Panc1 (cell line): ENCODE results near the gene SAMD4B. TPM values are rescaled to one million over a fixed set of nuclear protein-coding genes. Genes with fewer than 3 reads are reported as not detected.
A peak's percentile ranks its signal among the peaks of the same experiment; 100 is the strongest.

ENCODE experiments used
- ATAC-seq: fragments of 200-7000 bp; cut with Tn5 transposase; 2 replicates; pipeline ENCODE4 v1.9.1; 2020; ENCODE audit warnings: mild to moderate bottlenecking, moderate library complexity
- BruUV-seq: library from RNA; stranded (reverse); fragments of 400-500 nt; replicated peaks from 2 replicates; lab custom pipeline; 2021; lab: Mats Ljungman, UMichigan
- CTCF ChIA-PET: fragments of 300-600 bp; sonication (Branson Sonifier 250); formaldehyde crosslinking; loops from one replicate; lab custom pipeline; 2022; ENCODE audit warnings: antibody characterized with exemption; lab: Charles Lee
- POLR2A ChIA-PET: fragments of 300-600 bp; sonication (Branson Sonifier 250); formaldehyde crosslinking; loops from one replicate; lab custom pipeline; 2022; ENCODE audit warnings: antibody characterized with exemption; lab: Charles Lee
- DNase-seq: peaks from one replicate; pipeline ENCODE4 v3.0.0-alpha.2; 2010; ENCODE audit warnings: low read depth, low spot score
- H3K27ac ChIP-seq: 2 replicates; pipeline ENCODE4 v1.5.1; 2011; ENCODE audit warnings: mild to moderate bottlenecking, low read length, inconsistent platforms
- H3K27me3 ChIP-seq: fragments of 200-500 bp; sonication (Bioruptor generic); 2 replicates; pipeline ENCODE4 v1.6.0; 2014; ENCODE audit warnings: low read length, inconsistent platforms; ENCODE audit not compliant: control insufficient read depth, insufficient read depth
- H3K36me3 ChIP-seq: fragments of 200-500 bp; sonication (Bioruptor generic); 2 replicates; pipeline ENCODE4 v1.5.1; 2014; ENCODE audit warnings: inconsistent platforms, mild to moderate bottlenecking, low read length, moderate library complexity; ENCODE audit not compliant: control insufficient read depth, insufficient read depth
- H3K4me1 ChIP-seq: 2 replicates; pipeline ENCODE4 v1.5.1; 2011; ENCODE audit warnings: inconsistent platforms, mild to moderate bottlenecking, low read length, moderate library complexity; ENCODE audit not compliant: control insufficient read depth, insufficient read depth
- H3K4me3 ChIP-seq, 2 experiments: 2 replicates each; pipeline ENCODE4 v1.5.1; 2011 to 2012; ENCODE audit warnings: low read depth in 2 of 2, low read length in 2 of 2, mild to moderate bottlenecking in 2 of 2, inconsistent platforms in 1 of 2, moderate library complexity in 1 of 2
- H3K9me3 ChIP-seq: fragments of 200-500 bp; sonication (Bioruptor generic); 2 replicates; pipeline ENCODE4 v1.5.1; 2014; ENCODE audit warnings: low read depth, mild to moderate bottlenecking, inconsistent platforms, low read length, moderate library complexity; ENCODE audit not compliant: control insufficient read depth, insufficient read depth
- POLR2AphosphoS5 ChIP-seq: IDR thresholded peaks from 2 replicates; pipeline ENCODE4 v1.6.1; 2012; ENCODE audit warnings: mild to moderate bottlenecking, low read depth, low read length, moderate library complexity
- REST ChIP-seq, 2 experiments: IDR thresholded peaks; 2 replicates each; pipeline ENCODE4 v1.6.1; 2011 to 2012; ENCODE audit warnings: low read depth in 2 of 2, control low read depth in 1 of 2, low read length in 1 of 2, mild to moderate bottlenecking in 1 of 2, moderate library complexity in 1 of 2; ENCODE audit not compliant: insufficient read depth in 1 of 2
- SIN3A ChIP-seq: IDR thresholded peaks from 2 replicates; pipeline ENCODE4 v1.6.1; 2012; ENCODE audit warnings: low read depth, mild to moderate bottlenecking, low read length, moderate library complexity, borderline replicate concordance; ENCODE audit not compliant: insufficient read depth
- TCF7L2 ChIP-seq: IDR thresholded peaks from 2 replicates; pipeline ENCODE4 v1.6.1; 2011; ENCODE audit warnings: mild to moderate bottlenecking, low read depth, low read length, inconsistent platforms
- in situ Hi-C: cut with HindIII; loops from 2 replicates; pipeline ENCODE4 v1.10.0; 2016; ENCODE audit warnings: low sequenced_read_pairs, low pct_unique_long_range_greater_than_20kb
- intact Hi-C: fragments of 100-400 bp; cut with micrococcal nuclease; formaldehyde crosslinking; loops from one replicate; pipeline ENCODE4 v1.10.0; 2022; ENCODE audit not compliant: unreplicated experiment
- total RNA-seq: library from RNA; stranded (reverse); gene quantifications from one replicate; pipeline ENCODE4 v1.2.1, GENCODE V29; 2021; ENCODE audit not compliant: unreplicated experiment
- TF ChIP-seq, protein P1 (sequence below): fragments of 450-650 bp; IDR thresholded peaks from 2 replicates; pipeline ENCODE4 v1.5.1; 2017; ENCODE audit warnings: mild to moderate bottlenecking

The SAMD4B gene
- total RNA-seq, 1 experiment from 2014 or later: 1,339 TPM

GRCh38 chr19:39424934-39425333, 82.7 kb downstream of the SAMD4B start:
- no peaks in the 10 kb centered on the region for H3K9me3 ChIP-seq
- TF ChIP-seq SIN3A: no peak
- no peak for TF ChIP-seq TCF7L2
- no peak for TF ChIP-seq REST (IDR thresholded peaks at IDR 0.05; ENCODE audit: insufficient read depth in 1 of 2, low read depth in 2 of 2, low read length in 1 of 2)
- TF ChIP-seq, protein P1, sequence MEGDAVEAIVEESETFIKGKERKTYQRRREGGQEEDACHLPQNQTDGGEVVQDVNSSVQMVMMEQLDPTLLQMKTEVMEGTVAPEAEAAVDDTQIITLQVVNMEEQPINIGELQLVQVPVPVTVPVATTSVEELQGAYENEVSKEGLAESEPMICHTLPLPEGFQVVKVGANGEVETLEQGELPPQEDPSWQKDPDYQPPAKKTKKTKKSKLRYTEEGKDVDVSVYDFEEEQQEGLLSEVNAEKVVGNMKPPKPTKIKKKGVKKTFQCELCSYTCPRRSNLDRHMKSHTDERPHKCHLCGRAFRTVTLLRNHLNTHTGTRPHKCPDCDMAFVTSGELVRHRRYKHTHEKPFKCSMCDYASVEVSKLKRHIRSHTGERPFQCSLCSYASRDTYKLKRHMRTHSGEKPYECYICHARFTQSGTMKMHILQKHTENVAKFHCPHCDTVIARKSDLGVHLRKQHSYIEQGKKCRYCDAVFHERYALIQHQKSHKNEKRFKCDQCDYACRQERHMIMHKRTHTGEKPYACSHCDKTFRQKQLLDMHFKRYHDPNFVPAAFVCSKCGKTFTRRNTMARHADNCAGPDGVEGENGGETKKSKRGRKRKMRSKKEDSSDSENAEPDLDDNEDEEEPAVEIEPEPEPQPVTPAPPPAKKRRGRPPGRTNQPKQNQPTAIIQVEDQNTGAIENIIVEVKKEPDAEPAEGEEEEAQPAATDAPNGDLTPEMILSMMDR: no peak
- no peak for TF ChIP-seq POLR2AphosphoS5
- H3K36me3 ChIP-seq: peaks cover 34% of the 10 kb centered on the region
- no peak overlapping the region for H3K4me3 ChIP-seq
- CTCF ChIA-PET: interaction anchor here (0.6 to 7.9 kb wide), 3 partner anchors 11 to 27 kb away, joined by 8 to 147 read pairs (median 29); partner anchors contain the start of gene PLEKHG2
- DNase-seq: no peak
- POLR2A ChIA-PET: interaction anchor here (1.0 to 3.9 kb wide), 8 partner anchors 8 to 34 kb away, joined by 3 to 121 read pairs (median 6); partner anchors contain the start of genes MED29, PAF1, RPS16 and SUPT5H
- H3K4me1 ChIP-seq: peaks cover 39% of the 10 kb centered on the region
- intact Hi-C loops: loop anchor here (5.0 kb wide), 1 partner anchor 393 kb away; the partner anchor contains the start of gene FBXO27
- H3K27ac ChIP-seq: peak overlapping the region; percentile 48
- BruUV-seq: no TSS peak
- in situ Hi-C loops: loop anchor here (5.0 kb wide), 2 partner anchors 33 to 77 kb away; partner anchors contain the start of genes MED29 and PAF1
- no peaks in the 10 kb centered on the region for H3K27me3 ChIP-seq
- ATAC-seq: no peak

DNA sequence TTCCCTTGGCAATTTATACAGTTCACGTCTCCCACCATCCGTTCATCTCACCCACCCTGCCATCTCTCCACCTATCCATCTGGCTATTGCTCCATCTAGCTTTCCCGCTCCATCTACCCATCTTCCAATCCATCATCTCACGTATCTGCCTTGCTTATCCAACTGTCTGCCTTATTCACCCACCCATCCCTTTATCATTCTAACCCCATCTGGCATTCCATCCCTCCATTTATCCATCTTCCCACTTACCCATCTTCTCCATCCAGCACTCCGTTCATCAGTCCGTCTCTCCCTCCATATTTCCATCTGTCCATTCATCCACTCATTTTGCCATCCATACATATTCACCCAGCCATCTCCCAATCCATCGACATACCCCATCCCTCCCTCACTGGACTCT, 83.5 kb downstream of the SAMD4B start:
- Histone ChIP-seq H3K36me3 (peaks cover 28% of the 10 kb centered on the region), H3K4me3 (no peak overlapping the region), H3K27ac (peak overlapping the region; percentile 48), H3K9me3 (no peaks in the 10 kb centered on the region), H3K4me1 (peaks cover 47% of the 10 kb centered on the region), H3K27me3 (no peaks in the 10 kb centered on the region)
- intact Hi-C loops (loop anchor here (5.0 kb wide), 1 partner anchor 393 kb away; the partner anchor contains the start of gene FBXO27), in situ Hi-C loops (loop anchor here (5.0 kb wide), 2 partner anchors 33 to 77 kb away; partner anchors contain the start of genes MED29 and PAF1)
- ATAC-seq: no peak
- BruUV-seq: no TSS peak
- CTCF ChIA-PET: interaction anchor here (1.7 to 7.9 kb wide), 4 partner anchors 10 to 27 kb away, joined by 8 to 147 read pairs (median 46); partner anchors contain the start of genes PLEKHG2 and RPS16
- DNase-seq: no peak
- POLR2A ChIA-PET: interaction anchor here (0.9 to 5.3 kb wide), 10 partner anchors 9 to 345 kb away, joined by 3 to 230 read pairs (median 18); partner anchors contain the start of genes MED29, PAF1, PLEKHG2 and RPS16
- TF ChIP-seq REST (IDR thresholded peaks at IDR 0.05; ENCODE audit: insufficient read depth in 1 of 2, low read depth in 2 of 2, low read length in 1 of 2) (no peak), TCF7L2 (no peak), SIN3A (no peak), POLR2AphosphoS5 (no peak)
